IMR-90 (cell line): Measurements from ENCODE around the gene CNTN3. TPM values are rescaled to one million over a fixed set of nuclear protein-coding genes. Genes with fewer than 3 reads are reported as not detected.

Source experiments
- BHLHE40 ChIP-seq: fragments of 150-350 bp; IDR thresholded peaks from 2 replicates; pipeline ENCODE4 v1.6.1; 2016; ENCODE audit warnings: mild to moderate bottlenecking, low read depth, low read length
- CTCF ChIP-seq: conservative IDR thresholded peaks from 2 replicates; pipeline ENCODE4 v1.5.1; 2012; ENCODE audit warnings: mild to moderate bottlenecking, low read depth, low read length, improper control_type of control experiment
- MAFK ChIP-seq: IDR thresholded peaks from 2 replicates; pipeline ENCODE4 v1.6.1; 2012; ENCODE audit warnings: low read depth, low read length, improper control_type of control experiment
- RAD21 ChIP-seq: IDR thresholded peaks from 2 replicates; pipeline ENCODE4 v1.6.1; 2012; ENCODE audit warnings: low read length, improper control_type of control experiment
- polyA plus RNA-seq, 3 experiments: library from polyadenylated mRNA; depleted of rRNA; stranded (reverse); fragments of >200 nt; gene quantifications; 2 replicates each; pipeline ENCODE4 v1.2.3, GENCODE V29; 2012; ENCODE audit warnings: low replicate concordance in 1 of 3
- total RNA-seq: library from RNA; depleted of rRNA; stranded (reverse); fragments of >200 nt; gene quantifications from 2 replicates; pipeline ENCODE4 v1.2.3, GENCODE V29; 2012

The CNTN3 gene
- total and polyA plus RNA-seq, 2 of the 4 experiments (the other 2 are of a cell fraction), result 3.5 to 3.6 TPM

- TF ChIP-seq CTCF, result no peak
- TF ChIP-seq BHLHE40, result peak; percentile 24; the same call in 1 of the 2 replicates
- no peak for TF ChIP-seq RAD21
- TF ChIP-seq MAFK, result no peak
These were observed at the start of gene CNTN3 (continued) for GRCh38 chr3:74614107-74614967.
